H1 (cell line): ENCODE measurements around the gene FARP2. TPM values are rescaled to one million over a fixed set of nuclear protein-coding genes. Genes with fewer than 3 reads are reported as not detected.

Source experiments
- ATF3 ChIP-seq: IDR thresholded peaks from 2 replicates; pipeline ENCODE4 v1.6.1; 2011; ENCODE audit warnings: low read depth, mild to moderate bottlenecking, low read length; ENCODE audit not compliant: insufficient read depth
- USF2 ChIP-seq: IDR thresholded peaks from 2 replicates; pipeline ENCODE4 v1.6.1; 2011; ENCODE audit warnings: low read length, improper control_type of control experiment
- ZNF274 ChIP-seq: IDR thresholded peaks from 2 replicates; pipeline ENCODE4 v1.7.0; 2012; ENCODE audit warnings: low read length, borderline replicate concordance; ENCODE audit errors: extremely low read depth
- polyA plus RNA-seq, 7 experiments: library from polyadenylated mRNA; depleted of rRNA in 3 of 7; stranded (reverse) in 5 of 7; unstranded in 2 of 7; fragments of >200 nt in 5 of 7; fragments of 200-250 nt in 2 of 7; gene quantifications; 1 replicate in 5 of 7; 2 replicates in 1 of 7; 4 replicates in 1 of 7; pipeline versions ENCODE4 v1.2.1 to v1.2.3, GENCODE V29; 2011 to 2013; ENCODE audit warnings: missing spikeins in 2 of 7, mixed read lengths in 2 of 7
- total RNA-seq: library from RNA; stranded (reverse); fragmentation: NEBNext Ultra II Directional; extraction: Animal tissue kit (Norgen Biotek cat#: 25700); gene quantifications from 2 replicates; pipeline ENCODE4 v1.2.1, GENCODE V29; 2021

Gene FARP2
- total and polyA plus RNA-seq, 2 of the 8 experiments (the other 6 are each of a cell fraction or from before 2014, with no cell fraction given), result 12.4 to 33.4 TPM

DNA sequence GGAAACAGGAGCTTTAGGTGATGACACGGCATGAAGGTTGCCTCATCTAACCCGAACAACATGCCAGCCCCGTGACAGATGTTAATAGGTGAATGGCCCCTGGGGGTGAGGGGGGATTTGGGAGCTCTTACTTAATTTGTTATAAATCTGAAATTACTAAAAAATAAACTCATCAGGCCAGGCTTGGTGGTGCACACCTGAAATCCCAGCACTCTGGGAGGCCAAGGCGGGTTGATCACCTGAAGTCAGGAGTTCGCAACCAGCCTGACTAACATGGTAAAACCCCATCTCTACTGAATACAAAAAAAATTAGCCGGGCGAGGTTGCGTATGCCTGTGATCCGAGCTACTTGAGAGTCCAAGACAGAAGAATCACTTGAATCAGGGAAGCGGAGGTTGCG lies 146.2 kb downstream of the FARP2 start (continued):
- TF ChIP-seq ATF3 (no peak), ZNF274 (no peak), USF2 (no peak)
